ENCODE results near the gene TRIM46.

- TF ChIP-seq CTCF (IDR thresholded peaks at IDR 0.05) (no peak), ZFX (IDR thresholded peaks at IDR 0.05; ENCODE audit: borderline replicate concordance) (no peak)
These were observed 33.6 kb upstream of the TRIM46 start, which contains the start of gene DPM3 for GRCh38 chr1:155139895-155140629.
